Ectodermal cell (in vitro differentiated cells): ENCODE data around the gene ATL2.
A peak's percentile ranks its signal among the peaks of the same experiment; 100 is the strongest.
"Not testable (repeated sequence)": the region's sequence is repeated elsewhere in the genome, so short reads cannot be mapped to it uniquely, and the experiment has no call there.

ENCODE experiments used
- H3K27ac ChIP-seq: 2 replicates; pipeline ENCODE4 v1.7.0; 2013; ENCODE audit warnings: mild to moderate bottlenecking, low read depth, low read length; ENCODE audit not compliant: insufficient read depth, poor library complexity, severe bottlenecking
- H3K27me3 ChIP-seq: 2 replicates; pipeline ENCODE4 v1.7.0; 2013; ENCODE audit warnings: mild to moderate bottlenecking, low read length; ENCODE audit not compliant: insufficient read depth, control insufficient read depth, poor library complexity, severe bottlenecking
- H3K36me3 ChIP-seq: one replicate; pipeline ENCODE4 v1.7.0; 2013; ENCODE audit warnings: low read length; ENCODE audit not compliant: control insufficient read depth, insufficient read depth
- H3K4me1 ChIP-seq: one replicate; pipeline ENCODE4 v1.7.0; 2013; ENCODE audit warnings: low read length; ENCODE audit not compliant: control insufficient read depth, insufficient read depth
- H3K4me3 ChIP-seq: 2 replicates; pipeline ENCODE4 v1.7.0; 2013; ENCODE audit warnings: low read depth, low read length, control low read depth; ENCODE audit not compliant: insufficient read depth
- H3K9me3 ChIP-seq: 2 replicates; pipeline ENCODE4 v1.7.0; 2013; ENCODE audit warnings: mild to moderate bottlenecking, low read length, moderate library complexity; ENCODE audit not compliant: control insufficient read depth
- WGBS, 2 experiments: methylation state at CpG; one replicate each; pipeline ENCODE4 v1.1.7; 2013; ENCODE audit warnings: missing lambda C conversion rate in 2 of 2; 5-methylcytosine and 5-hydroxymethylcytosine counted together

ATL2 gene

GRCh38 chr2:38387887-38388286, 10.8 kb upstream of the ATL2 start:
- Histone ChIP-seq H3K4me1 (no peaks in the 10 kb centered on the region), H3K9me3 (no peaks in the 10 kb centered on the region), H3K4me3 (no peak overlapping the region), H3K27ac (no peak overlapping the region), H3K36me3 (no peaks in the 10 kb centered on the region), H3K27me3 (no peaks in the 10 kb centered on the region)
- 95 to 96% methylated on average over 4 of the region's 4 CpGs for WGBS, 2 experiments

DNA sequence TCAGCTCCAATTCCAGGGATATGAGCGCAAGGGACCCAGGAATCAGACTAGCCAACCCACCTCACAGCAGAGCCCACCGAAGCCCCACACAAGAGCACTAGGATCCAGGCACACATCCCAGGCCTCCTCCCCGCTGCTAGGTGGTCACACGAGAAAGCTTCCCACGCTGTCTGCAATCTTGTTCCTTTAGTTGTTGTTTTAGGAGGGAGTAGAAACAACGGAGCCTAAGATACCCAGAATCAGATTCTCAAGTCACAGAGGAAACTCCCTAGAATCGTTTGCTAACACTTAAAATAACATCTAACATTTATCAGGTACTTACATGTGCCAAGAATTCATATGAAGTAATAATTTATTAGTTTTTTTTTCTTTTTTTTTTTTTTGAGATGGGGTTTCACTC, 9.7 kb upstream of the ATL2 start:
- Histone ChIP-seq H3K27me3 (no peaks in the 10 kb centered on the region), H3K9me3 (no peaks in the 10 kb centered on the region), H3K4me3 (no peak overlapping the region), H3K36me3 (no peaks in the 10 kb centered on the region), H3K4me1 (no peaks in the 10 kb centered on the region), H3K27ac (no peak overlapping the region)
- WGBS, 2 experiments = 89 to 97% methylated on average over 4 to 7 of the region's 7 CpGs

DNA sequence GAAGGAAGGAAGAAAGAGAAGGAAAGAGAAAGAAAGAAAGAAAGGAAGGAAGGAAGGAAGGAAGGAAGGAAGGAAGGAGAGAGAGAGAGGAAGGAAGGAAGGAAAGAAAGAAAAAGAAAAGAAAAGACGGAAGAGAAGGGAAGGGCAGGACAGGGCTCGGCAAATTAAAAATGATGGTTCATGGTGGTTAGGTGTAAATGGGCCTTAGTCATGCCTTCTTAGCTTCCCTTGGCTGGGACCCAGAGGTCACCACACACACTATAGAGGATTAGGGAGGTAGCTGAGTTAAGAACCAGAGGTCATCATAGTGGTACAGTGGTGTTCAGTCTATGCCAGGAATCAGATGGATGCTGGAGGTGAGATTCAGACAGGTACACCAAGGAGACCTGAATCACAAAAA, 9.3 kb upstream of the ATL2 start:
- 89 to 97% methylated on average over 2 of the region's 2 CpGs for WGBS, 2 experiments

DNA sequence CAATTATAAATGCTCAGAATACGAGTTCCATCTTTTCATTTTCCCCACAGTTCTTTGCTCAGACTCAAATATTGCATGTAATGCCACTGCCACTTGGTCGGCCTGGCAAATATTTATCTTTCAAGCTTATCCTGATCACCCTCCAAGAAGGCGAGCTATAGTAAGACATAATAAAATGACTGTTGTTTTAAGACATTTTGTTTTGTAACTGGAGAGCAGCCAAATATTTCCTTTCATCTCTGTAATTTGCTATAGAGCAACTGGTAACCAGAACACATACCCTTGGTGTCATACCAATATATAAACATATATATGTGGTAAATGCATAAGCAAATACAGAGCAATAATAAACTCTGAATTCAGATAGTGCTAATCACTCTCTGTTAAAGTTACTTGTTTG, 7.3 kb upstream of the ATL2 start:
- Histone ChIP-seq H3K27ac (no peak overlapping the region), H3K9me3 (no peaks in the 10 kb centered on the region), H3K36me3 (no peaks in the 10 kb centered on the region), H3K27me3 (no peaks in the 10 kb centered on the region), H3K4me1 (no peaks in the 10 kb centered on the region), H3K4me3 (no peak overlapping the region)
- WGBS, 2 experiments = 83 to 98% methylated on average over 2 to 3 of the region's 3 CpGs

More for the DNA sequence above, 9.3 kb upstream of the ATL2 start:
- H3K27ac ChIP-seq = no peak overlapping the region
- no peaks in the 10 kb centered on the region for H3K9me3 ChIP-seq
- no peaks in the 10 kb centered on the region for H3K4me1 ChIP-seq
- H3K4me3 ChIP-seq = no peak overlapping the region
- H3K36me3 ChIP-seq = no peaks in the 10 kb centered on the region
- H3K27me3 ChIP-seq = no peaks in the 10 kb centered on the region

- not testable (repeated sequence) for H3K27me3 ChIP-seq, H3K27ac ChIP-seq, H3K4me3 ChIP-seq, H3K4me1 ChIP-seq, H3K36me3 ChIP-seq, H3K9me3 ChIP-seq
- WGBS, 2 experiments = 93 to 95% methylated on average over 6 of the region's 6 CpGs
These were observed 6.7 kb upstream of the ATL2 start for GRCh38 chr2:38383741-38384140.

GRCh38 chr2:38381381-38382143, 4.5 kb upstream of the ATL2 start:
- Histone ChIP-seq H3K4me3 (no peak overlapping the region), H3K27ac (no peak overlapping the region), H3K9me3 (no peaks in the 10 kb centered on the region), H3K36me3 (no peaks in the 10 kb centered on the region), H3K27me3 (no peaks in the 10 kb centered on the region), H3K4me1 (no peaks in the 10 kb centered on the region)
- WGBS, 2 experiments = 94 to 96% methylated on average over 6 of the region's 6 CpGs

- Histone ChIP-seq H3K27ac (no peak overlapping the region), H3K4me3 (no peak overlapping the region), H3K4me1 (no peaks in the 10 kb centered on the region), H3K9me3 (no peaks in the 10 kb centered on the region), H3K27me3 (no peaks in the 10 kb centered on the region), H3K36me3 (no peaks in the 10 kb centered on the region)
- WGBS, 2 experiments = 89 to 91% methylated on average over 10 of the region's 10 CpGs
These were observed 3.5 kb upstream of the ATL2 start for GRCh38 chr2:38380397-38381130.

DNA sequence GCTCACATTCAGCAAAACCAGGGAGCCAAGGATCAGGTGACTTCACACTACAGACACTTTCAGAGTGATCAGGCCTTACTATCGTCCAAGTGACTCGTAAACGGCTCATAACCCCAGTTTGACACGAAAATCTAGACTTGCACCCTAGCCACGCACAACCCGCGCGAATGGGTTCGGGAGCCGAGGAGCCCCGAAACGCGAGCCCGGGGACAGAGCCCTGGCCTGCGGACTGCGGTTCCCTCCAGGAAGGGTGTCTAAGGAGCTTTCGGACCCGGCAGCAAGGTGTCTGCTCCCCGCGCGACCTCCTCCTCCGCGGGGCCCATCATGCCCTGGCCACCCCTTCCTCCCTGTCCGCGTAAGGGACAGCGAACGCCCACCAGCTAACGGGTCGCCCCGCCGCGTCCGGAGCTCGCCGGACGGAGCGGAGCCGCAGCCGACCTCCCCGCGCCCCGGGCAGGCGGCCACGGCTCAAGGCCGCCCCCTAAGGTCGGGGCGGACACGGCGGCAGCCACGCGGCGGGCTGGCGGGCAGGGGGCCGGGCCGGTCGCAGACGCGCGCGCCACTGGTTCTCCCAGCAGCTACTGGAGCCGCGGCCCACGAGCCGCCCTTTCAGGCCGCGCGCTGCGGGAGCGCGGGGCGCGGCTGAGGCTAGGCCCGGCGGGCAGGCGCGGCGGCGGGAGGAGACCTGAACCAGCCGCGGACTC, 575 bp downstream of the ATL2 start:
- Histone ChIP-seq H3K27me3 (no peaks in the 10 kb centered on the region), H3K4me1 (peaks cover 4% of the 10 kb centered on the region), H3K4me3 (peak overlapping the region; percentile 91), H3K9me3 (no peaks in the 10 kb centered on the region), H3K36me3 (no peaks in the 10 kb centered on the region), H3K27ac (peak overlapping the region; percentile 88)
- WGBS, 2 experiments = 0% methylated on average over 80 of the region's 80 CpGs

- H3K27ac ChIP-seq = no peak overlapping the region
- peaks cover 4% of the 10 kb centered on the region for H3K4me1 ChIP-seq
- H3K9me3 ChIP-seq = no peaks in the 10 kb centered on the region
- H3K36me3 ChIP-seq = no peaks in the 10 kb centered on the region
- H3K4me3 ChIP-seq = peak overlapping the region; percentile 91
- 35 to 38% methylated on average over 17 to 19 of the region's 19 CpGs for WGBS, 2 experiments
- no peaks in the 10 kb centered on the region for H3K27me3 ChIP-seq
These were observed 1.3 kb downstream of the ATL2 start for GRCh38 chr2:38375696-38376345.

- H3K27me3 ChIP-seq = no peaks in the 10 kb centered on the region
- no peak overlapping the region for H3K27ac ChIP-seq
- no peaks in the 10 kb centered on the region for H3K9me3 ChIP-seq
- WGBS, 2 experiments = 89 to 93% methylated on average over 2 of the region's 2 CpGs
- H3K4me3 ChIP-seq = no peak overlapping the region
- no peaks in the 10 kb centered on the region for H3K36me3 ChIP-seq
- H3K4me1 ChIP-seq = peaks cover 4% of the 10 kb centered on the region
These were observed 2.1 kb downstream of the ATL2 start for GRCh38 chr2:38374984-38375383.
